K562 (cell line): Measurements from ENCODE around the gene CRYBA1. TPM values are rescaled to one million over a fixed set of nuclear protein-coding genes. Genes with fewer than 3 reads are reported as not detected.
A peak's percentile ranks its signal among the peaks of the same experiment; 100 is the strongest.

Experiments
- BCOR ChIP-seq: fragments of 450-650 bp; IDR thresholded peaks from 2 replicates; pipeline ENCODE4 v1.6.1; 2016
- GTF2E2 ChIP-seq: fragments of 200-800 bp; sonication (Bioruptor generic); IDR thresholded peaks from 2 replicates; pipeline ENCODE4 v1.6.1; 2016; ENCODE audit warnings: missing genetic modification characterization, missing compliant biosample characterization
- HDAC8 ChIP-seq: fragments of 450-650 bp; IDR thresholded peaks from 2 replicates; pipeline ENCODE4 v1.6.1; 2016; ENCODE audit warnings: mild to moderate bottlenecking, missing genetic modification characterization, moderate library complexity, missing compliant biosample characterization
- HMGN3 ChIP-seq: IDR thresholded peaks from 2 replicates; pipeline ENCODE4 v1.6.1; 2011; ENCODE audit warnings: borderline replicate concordance, low read depth, mild to moderate bottlenecking, mixed read lengths, low read length; ENCODE audit not compliant: insufficient read length; ENCODE audit errors: extremely low read depth
- JUND ChIP-seq, 2 experiments: IDR thresholded peaks; 2 replicates in 1 of 2; 3 replicates in 1 of 2; pipeline ENCODE4 v1.6.1; 2011; ENCODE audit warnings: borderline replicate concordance in 2 of 2, low read depth in 2 of 2, low read length in 2 of 2, improper control_type of control experiment in 1 of 2, missing biosample characterization in 1 of 2, missing genetic modification characterization in 1 of 2, missing genetic modification reagents in 1 of 2
- KLF10 ChIP-seq: fragments of 250-450 bp; sonication (Bioruptor Pico); IDR thresholded peaks from 2 replicates; pipeline ENCODE4 v1.6.1; 2021; ENCODE audit warnings: matching md5 sums
- MXI1 ChIP-seq: IDR thresholded peaks from 2 replicates; pipeline ENCODE4 v1.6.1; 2011; ENCODE audit warnings: low read depth, mild to moderate bottlenecking, improper control_type of control experiment, low read length
- PCBP1 ChIP-seq: fragments of 200-400 bp; formaldehyde crosslinking; IDR thresholded peaks from 2 replicates; pipeline ENCODE4 v1.6.1; 2018; ENCODE audit warnings: mild to moderate bottlenecking, low read depth, low read length; ENCODE audit not compliant: poor library complexity, severe bottlenecking
- SIRT6 ChIP-seq: IDR thresholded peaks from one replicate; pipeline ENCODE4 v1.6.1; 2012; ENCODE audit warnings: low read depth, mild to moderate bottlenecking, control low read depth, inconsistent platforms, low read length, moderate library complexity
- SMAD1 ChIP-seq: fragments of 150-350 bp; IDR thresholded peaks from 2 replicates; pipeline ENCODE4 v1.6.1; 2014; ENCODE audit warnings: low read length, low read depth; ENCODE audit not compliant: partially characterized antibody
- SMARCE1 ChIP-seq: fragments of 450-650 bp; IDR thresholded peaks from 2 replicates; pipeline ENCODE4 v1.7.1; 2016; ENCODE audit warnings: mild to moderate bottlenecking
- XRCC4 ChIP-seq: IDR thresholded peaks from one replicate; pipeline ENCODE4 v1.6.1; 2011; ENCODE audit not compliant: insufficient read depth, insufficient read length; ENCODE audit errors: extremely low read depth
- ZNF133 ChIP-seq: fragments of 250-450 bp; sonication (Bioruptor Pico); IDR thresholded peaks from 2 replicates; pipeline ENCODE4 v1.4.0; 2020; ENCODE audit warnings: mild to moderate bottlenecking
- ZNF174 ChIP-seq: fragments of 250-450 bp; sonication (Bioruptor Pico); IDR thresholded peaks from 2 replicates; pipeline ENCODE4 v1.4.0; 2020; ENCODE audit warnings: mild to moderate bottlenecking
- ZNF384 ChIP-seq: IDR thresholded peaks from 2 replicates; pipeline ENCODE4 v1.6.1; 2012; ENCODE audit warnings: low read depth, low read length, improper control_type of control experiment
- polyA plus RNA-seq, 8 experiments: library from polyadenylated mRNA; depleted of rRNA in 4 of 8; stranded (reverse) in 5 of 8; unstranded in 3 of 8; fragments of >200 nt; fragmentation: Nextera tagmentation in 2 of 8; fragmentation: Illumina TruSeq in 1 of 8; extraction: Ambion mirVana in 2 of 8; extraction: Trizol in 1 of 8; gene quantifications; 2 replicates each; pipeline versions ENCODE4 v1.2.1 to v1.2.3, GENCODE V29; 2011 to 2014; ENCODE audit warnings: inconsistent platforms in 1 of 8, missing spikeins in 1 of 8
- total RNA-seq, 7 experiments: library from RNA; depleted of rRNA in 6 of 7; stranded (reverse); fragments of >200 nt in 6 of 7; fragmentation: Illumina TruSeq in 2 of 7; extraction: Trizol in 2 of 7; gene quantifications; 2 replicates each; pipeline versions ENCODE4 v1.2.1 to v1.2.3, GENCODE V29; 2011 to 2021; ENCODE audit warnings: low replicate concordance in 1 of 7
- TF ChIP-seq, protein P1 (sequence below): fragments of 450-650 bp; formaldehyde crosslinking; IDR thresholded peaks from 2 replicates; pipeline ENCODE4 v1.4.0; 2022; ENCODE audit warnings: mild to moderate bottlenecking, moderate library complexity
- TF ChIP-seq, protein P2 (sequence below): IDR thresholded peaks from 3 replicates; pipeline ENCODE4 v1.6.1; 2011; ENCODE audit warnings: borderline replicate concordance, mild to moderate bottlenecking, moderate library complexity; ENCODE audit not compliant: insufficient read length; ENCODE audit errors: extremely low read depth
- TF ChIP-seq, protein P3 (sequence below): fragments of 450-650 bp; formaldehyde crosslinking; conservative IDR thresholded peaks from 2 replicates; pipeline ENCODE4 v1.4.0; 2022; ENCODE audit warnings: mild to moderate bottlenecking, missing genetic modification characterization
- TF ChIP-seq, protein P4 (sequence below): fragments of 450-650 bp; IDR thresholded peaks from 2 replicates; pipeline ENCODE4 v1.6.1; 2016

The CRYBA1 gene
- total and polyA plus RNA-seq, 9 of the 15 experiments (the other 6 are each of a cell fraction or from before 2014, with no cell fraction given) = not detected

DNA sequence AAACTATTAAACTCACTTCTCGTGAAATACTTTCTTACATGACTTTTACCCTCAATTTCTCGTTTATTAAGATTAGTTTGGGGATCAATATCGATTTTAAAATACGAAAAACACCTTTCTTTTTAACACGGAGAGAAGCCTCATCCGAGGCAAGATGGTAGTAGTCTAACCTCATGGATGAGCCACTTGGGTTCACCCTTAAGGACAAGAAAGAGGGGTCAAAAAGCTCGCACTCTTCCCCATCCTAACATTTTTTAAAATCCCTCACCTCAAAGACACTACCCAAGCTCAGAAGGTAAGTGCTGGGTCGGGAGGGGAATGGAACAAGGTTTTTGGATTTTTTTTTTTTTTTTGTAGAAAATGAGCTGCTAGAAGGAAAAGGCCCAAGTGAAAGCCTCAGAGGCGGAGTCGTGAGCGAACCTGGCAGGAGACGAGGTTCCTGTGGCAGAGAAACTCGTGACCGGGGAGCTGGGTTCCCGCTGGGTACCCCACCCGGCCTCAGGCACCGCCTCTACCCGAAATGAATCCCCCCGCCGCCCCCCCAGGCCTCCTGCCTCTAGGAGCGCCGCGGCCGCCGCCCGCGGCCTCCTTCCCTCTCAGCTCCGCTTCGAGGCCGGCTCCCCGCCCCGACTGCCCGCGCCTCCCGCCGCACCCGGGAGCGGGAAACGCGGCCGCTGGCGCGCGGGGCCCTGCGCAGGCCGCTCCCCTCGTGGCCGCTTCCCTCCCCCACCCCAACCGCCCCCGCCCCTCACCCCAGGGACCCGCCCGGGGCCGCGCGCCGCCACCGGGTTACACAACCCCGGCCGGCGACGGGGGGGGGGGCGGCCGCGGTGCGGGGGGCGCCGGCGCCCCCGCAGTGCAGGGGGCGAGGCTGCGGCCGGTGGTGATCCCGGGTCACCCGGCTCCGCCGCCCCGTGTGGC is 45.7 kb downstream of the CRYBA1 start (continued):
- TF ChIP-seq JUND (IDR thresholded peaks at IDR 0.05; ENCODE audit: borderline replicate concordance, low read depth, low read length) = no peak
- TF ChIP-seq JUND (tag; IDR thresholded peaks at IDR 0.05; ENCODE audit: borderline replicate concordance, low read depth, low read length) = no peak
- TF ChIP-seq XRCC4 = no peak
- TF ChIP-seq ZNF174 (CRISPR knock-in tag) = no peak
- no peak for TF ChIP-seq SMAD1
- TF ChIP-seq HDAC8 (tag) = no peak
- TF ChIP-seq MXI1 = no peak
- TF ChIP-seq HMGN3 = peak; percentile 6
- TF ChIP-seq BCOR = no peak
- TF ChIP-seq, protein P1, sequence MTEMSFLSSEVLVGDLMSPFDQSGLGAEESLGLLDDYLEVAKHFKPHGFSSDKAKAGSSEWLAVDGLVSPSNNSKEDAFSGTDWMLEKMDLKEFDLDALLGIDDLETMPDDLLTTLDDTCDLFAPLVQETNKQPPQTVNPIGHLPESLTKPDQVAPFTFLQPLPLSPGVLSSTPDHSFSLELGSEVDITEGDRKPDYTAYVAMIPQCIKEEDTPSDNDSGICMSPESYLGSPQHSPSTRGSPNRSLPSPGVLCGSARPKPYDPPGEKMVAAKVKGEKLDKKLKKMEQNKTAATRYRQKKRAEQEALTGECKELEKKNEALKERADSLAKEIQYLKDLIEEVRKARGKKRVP (CRISPR knock-in tag) = no peak
- TF ChIP-seq PCBP1 = peak; percentile 77
- 0 out of 2 replicates have a peak, but pooled peaks have one; percentile 19 for TF ChIP-seq SMARCE1
- TF ChIP-seq, protein P2, sequence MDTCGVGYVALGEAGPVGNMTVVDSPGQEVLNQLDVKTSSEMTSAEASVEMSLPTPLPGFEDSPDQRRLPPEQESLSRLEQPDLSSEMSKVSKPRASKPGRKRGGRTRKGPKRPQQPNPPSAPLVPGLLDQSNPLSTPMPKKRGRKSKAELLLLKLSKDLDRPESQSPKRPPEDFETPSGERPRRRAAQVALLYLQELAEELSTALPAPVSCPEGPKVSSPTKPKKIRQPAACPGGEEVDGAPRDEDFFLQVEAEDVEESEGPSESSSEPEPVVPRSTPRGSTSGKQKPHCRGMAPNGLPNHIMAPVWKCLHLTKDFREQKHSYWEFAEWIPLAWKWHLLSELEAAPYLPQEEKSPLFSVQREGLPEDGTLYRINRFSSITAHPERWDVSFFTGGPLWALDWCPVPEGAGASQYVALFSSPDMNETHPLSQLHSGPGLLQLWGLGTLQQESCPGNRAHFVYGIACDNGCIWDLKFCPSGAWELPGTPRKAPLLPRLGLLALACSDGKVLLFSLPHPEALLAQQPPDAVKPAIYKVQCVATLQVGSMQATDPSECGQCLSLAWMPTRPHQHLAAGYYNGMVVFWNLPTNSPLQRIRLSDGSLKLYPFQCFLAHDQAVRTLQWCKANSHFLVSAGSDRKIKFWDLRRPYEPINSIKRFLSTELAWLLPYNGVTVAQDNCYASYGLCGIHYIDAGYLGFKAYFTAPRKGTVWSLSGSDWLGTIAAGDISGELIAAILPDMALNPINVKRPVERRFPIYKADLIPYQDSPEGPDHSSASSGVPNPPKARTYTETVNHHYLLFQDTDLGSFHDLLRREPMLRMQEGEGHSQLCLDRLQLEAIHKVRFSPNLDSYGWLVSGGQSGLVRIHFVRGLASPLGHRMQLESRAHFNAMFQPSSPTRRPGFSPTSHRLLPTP = no peak
- TF ChIP-seq, protein P3, sequence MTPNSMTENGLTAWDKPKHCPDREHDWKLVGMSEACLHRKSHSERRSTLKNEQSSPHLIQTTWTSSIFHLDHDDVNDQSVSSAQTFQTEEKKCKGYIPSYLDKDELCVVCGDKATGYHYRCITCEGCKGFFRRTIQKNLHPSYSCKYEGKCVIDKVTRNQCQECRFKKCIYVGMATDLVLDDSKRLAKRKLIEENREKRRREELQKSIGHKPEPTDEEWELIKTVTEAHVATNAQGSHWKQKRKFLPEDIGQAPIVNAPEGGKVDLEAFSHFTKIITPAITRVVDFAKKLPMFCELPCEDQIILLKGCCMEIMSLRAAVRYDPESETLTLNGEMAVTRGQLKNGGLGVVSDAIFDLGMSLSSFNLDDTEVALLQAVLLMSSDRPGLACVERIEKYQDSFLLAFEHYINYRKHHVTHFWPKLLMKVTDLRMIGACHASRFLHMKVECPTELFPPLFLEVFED = no peak
- TF ChIP-seq SIRT6 = no peak
- TF ChIP-seq ZNF384 = no peak
- TF ChIP-seq ZNF133 (CRISPR knock-in tag) = no peak
- TF ChIP-seq, protein P4, sequence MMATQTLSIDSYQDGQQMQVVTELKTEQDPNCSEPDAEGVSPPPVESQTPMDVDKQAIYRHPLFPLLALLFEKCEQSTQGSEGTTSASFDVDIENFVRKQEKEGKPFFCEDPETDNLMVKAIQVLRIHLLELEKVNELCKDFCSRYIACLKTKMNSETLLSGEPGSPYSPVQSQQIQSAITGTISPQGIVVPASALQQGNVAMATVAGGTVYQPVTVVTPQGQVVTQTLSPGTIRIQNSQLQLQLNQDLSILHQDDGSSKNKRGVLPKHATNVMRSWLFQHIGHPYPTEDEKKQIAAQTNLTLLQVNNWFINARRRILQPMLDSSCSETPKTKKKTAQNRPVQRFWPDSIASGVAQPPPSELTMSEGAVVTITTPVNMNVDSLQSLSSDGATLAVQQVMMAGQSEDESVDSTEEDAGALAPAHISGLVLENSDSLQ = no peak
- no peak for TF ChIP-seq GTF2E2 (tag)
- no peak for TF ChIP-seq KLF10 (CRISPR knock-in tag)
